PC-9 (cell line): Measurements from ENCODE around the gene AGL. TPM values are rescaled to one million over a fixed set of nuclear protein-coding genes. Genes with fewer than 3 reads are reported as not detected.
A peak's percentile ranks its signal among the peaks of the same experiment; 100 is the strongest.

Source experiments
- BruUV-seq: library from RNA; stranded (reverse); fragments of 400-500 nt; replicated peaks from 2 replicates; lab custom pipeline; 2021; lab: Mats Ljungman, UMichigan
- CTCF ChIA-PET: fragments of 300-600 bp; sonication (Branson Sonifier 250); formaldehyde crosslinking; loops from one replicate; lab custom pipeline; 2022; ENCODE audit warnings: antibody characterized with exemption; lab: Charles Lee
- POLR2A ChIA-PET: fragments of 300-600 bp; sonication (Branson Sonifier 250); formaldehyde crosslinking; loops from one replicate; lab custom pipeline; 2022; ENCODE audit warnings: antibody characterized with exemption; ENCODE audit not compliant: unreplicated experiment; lab: Charles Lee
- DNase-seq, 2 experiments: peaks; one replicate each; pipeline versions ENCODE4 v3.0.0 to v3.0.0-alpha.2; 2015 to 2022; ENCODE audit warnings: mixed read lengths in 1 of 2
- H2AFZ ChIP-seq: fragments of 200-600 bp; sonication (generic); 2 replicates; pipeline ENCODE4 v1.8.1; 2017; ENCODE audit warnings: antibody characterized with exemption
- H3F3A ChIP-seq: fragments of 200-600 bp; sonication (generic); 2 replicates; pipeline ENCODE4 v1.8.1; 2017; ENCODE audit warnings: antibody characterized with exemption, mild to moderate bottlenecking, low read depth; ENCODE audit not compliant: insufficient read depth
- H3K27ac ChIP-seq: fragments of 200-600 bp; sonication (generic); 2 replicates; pipeline ENCODE4 v1.6.1; 2016; ENCODE audit warnings: mixed run types
- H3K27me3 ChIP-seq: fragments of 200-600 bp; sonication (generic); 2 replicates; pipeline ENCODE4 v1.6.1; 2016; ENCODE audit warnings: low read depth, mixed run types; ENCODE audit not compliant: insufficient read depth
- H3K36me3 ChIP-seq: fragments of 200-600 bp; sonication (generic); 2 replicates; pipeline ENCODE4 v1.6.1; 2016; ENCODE audit warnings: low read depth, mixed run types
- H3K4me1 ChIP-seq: fragments of 200-600 bp; sonication (generic); replicated peaks from 2 replicates; pipeline ENCODE4 v1.6.1; 2016; ENCODE audit warnings: mixed run types; ENCODE audit not compliant: insufficient read depth
- H3K4me2 ChIP-seq: fragments of 200-600 bp; sonication (generic); 2 replicates; pipeline ENCODE4 v1.6.1; 2017; ENCODE audit warnings: mixed run types
- H3K4me3 ChIP-seq: fragments of 200-600 bp; sonication (generic); 2 replicates; pipeline ENCODE4 v1.6.1; 2016; ENCODE audit warnings: mixed run types
- H3K79me2 ChIP-seq: fragments of 200-600 bp; sonication (generic); 2 replicates; pipeline ENCODE4 v1.6.1; 2017; ENCODE audit warnings: low read depth, mixed run types
- H3K9me2 ChIP-seq: fragments of 200-600 bp; sonication (generic); 2 replicates; pipeline ENCODE4 v1.8.1; 2017; ENCODE audit warnings: mild to moderate bottlenecking; ENCODE audit not compliant: insufficient read depth
- H3K9me3 ChIP-seq: fragments of 200-600 bp; sonication (generic); 2 replicates; pipeline ENCODE4 v1.8.1; 2016; ENCODE audit warnings: low read depth; ENCODE audit not compliant: insufficient read depth
- H4K20me1 ChIP-seq: fragments of 200-600 bp; sonication (generic); 2 replicates; pipeline ENCODE4 v1.8.1; 2017; ENCODE audit not compliant: insufficient read depth
- CTCF ChIP-seq: fragments of 200-600 bp; sonication (generic); conservative IDR thresholded peaks from 2 replicates; pipeline ENCODE4 v1.6.1; 2017; ENCODE audit warnings: mixed run types, antibody characterized with exemption, mild to moderate bottlenecking, moderate library complexity
- EZH2 ChIP-seq: fragments of 200-600 bp; sonication (generic); IDR thresholded peaks from 2 replicates; pipeline ENCODE4 v1.8.0; 2017; ENCODE audit warnings: antibody characterized with exemption, low read depth
- intact Hi-C: fragments of 100-400 bp; cut with micrococcal nuclease; formaldehyde crosslinking; loops from one replicate; pipeline ENCODE4 v1.10.0; 2022; ENCODE audit not compliant: unreplicated experiment
- total RNA-seq: library from RNA; stranded (reverse); gene quantifications from 2 replicates; pipeline ENCODE4 v1.2.3, GENCODE V29; 2021

AGL gene
- total RNA-seq, 1 experiment from 2014 or later = 15.7 TPM

GRCh38 chr1:99944192-99944591 lies 94.0 kb downstream of the AGL start:
- Histone ChIP-seq H3K27me3 (no peaks in the 10 kb centered on the region), H3K4me1 (peaks cover 13% of the 10 kb centered on the region), H3K4me2 (no peak overlapping the region), H3K36me3 (no peaks in the 10 kb centered on the region), H4K20me1 (no peaks in the 10 kb centered on the region), H3K27ac (no peak overlapping the region), H3K9me2 (no peaks in the 10 kb centered on the region), H2AFZ (0 out of 2 replicates have a peak overlapping the region, but pooled peaks have one; percentile 61), H3F3A (no peaks in the 10 kb centered on the region), H3K4me3 (no peak overlapping the region), H3K79me2 (no peaks in the 10 kb centered on the region), H3K9me3 (no peaks in the 10 kb centered on the region)
- DNase-seq = no peak
- intact Hi-C loops = no loop called here
- TF ChIP-seq EZH2 (no peak), CTCF (no peak)
- BruUV-seq = no TSS peak
- CTCF ChIA-PET = no interaction called here
- POLR2A ChIA-PET = no interaction called here

- Histone ChIP-seq H3K79me2 (no peaks in the 10 kb centered on the region), H3K4me1 (peaks cover 13% of the 10 kb centered on the region), H2AFZ (no peak overlapping the region), H3K4me3 (no peak overlapping the region), H3K4me2 (no peak overlapping the region), H3K27ac (no peak overlapping the region), H3F3A (no peaks in the 10 kb centered on the region), H3K27me3 (no peaks in the 10 kb centered on the region), H3K9me2 (no peaks in the 10 kb centered on the region), H3K9me3 (no peaks in the 10 kb centered on the region), H3K36me3 (no peaks in the 10 kb centered on the region), H4K20me1 (no peaks in the 10 kb centered on the region)
- DNase-seq = peak in 1 of 2 experiments; percentile 6
- CTCF ChIA-PET = no interaction called here
- BruUV-seq = no TSS peak
- intact Hi-C loops = no loop called here
- TF ChIP-seq EZH2 (no peak), CTCF (no peak)
- POLR2A ChIA-PET = no interaction called here
Measured at GRCh38 chr1:99945174-99945573, 95.0 kb downstream of the AGL start.

- Histone ChIP-seq H3K4me1 (no peaks in the 10 kb centered on the region), H3K79me2 (no peaks in the 10 kb centered on the region), H3K9me2 (no peaks in the 10 kb centered on the region), H3K36me3 (no peaks in the 10 kb centered on the region), H3K4me2 (no peak overlapping the region), H3K27me3 (no peaks in the 10 kb centered on the region), H3F3A (no peaks in the 10 kb centered on the region), H2AFZ (no peak overlapping the region), H3K4me3 (no peak overlapping the region), H3K9me3 (peaks cover 8% of the 10 kb centered on the region), H3K27ac (no peak overlapping the region), H4K20me1 (no peaks in the 10 kb centered on the region)
- ChIA-PET CTCF (no interaction called here), POLR2A (interaction anchor here (0.6 kb wide), 2 partner anchors 70 to 101 kb away, joined by 3 read pairs; no protein-coding TSS in a partner anchor)
- BruUV-seq = no TSS peak
- peak in 1 of 2 experiments; percentile 30 for DNase-seq
- TF ChIP-seq CTCF (no peak), EZH2 (no peak)
- intact Hi-C loops = no loop called here
Measured at GRCh38 chr1:99950486-99950885, 100.3 kb downstream of the AGL start.
